ENCODE results near the gene DSTN.
"Not testable (repeated sequence)": the region's sequence is repeated elsewhere in the genome, so short reads cannot be mapped to it uniquely, and the experiment has no call there.

DSTN gene

DNA sequence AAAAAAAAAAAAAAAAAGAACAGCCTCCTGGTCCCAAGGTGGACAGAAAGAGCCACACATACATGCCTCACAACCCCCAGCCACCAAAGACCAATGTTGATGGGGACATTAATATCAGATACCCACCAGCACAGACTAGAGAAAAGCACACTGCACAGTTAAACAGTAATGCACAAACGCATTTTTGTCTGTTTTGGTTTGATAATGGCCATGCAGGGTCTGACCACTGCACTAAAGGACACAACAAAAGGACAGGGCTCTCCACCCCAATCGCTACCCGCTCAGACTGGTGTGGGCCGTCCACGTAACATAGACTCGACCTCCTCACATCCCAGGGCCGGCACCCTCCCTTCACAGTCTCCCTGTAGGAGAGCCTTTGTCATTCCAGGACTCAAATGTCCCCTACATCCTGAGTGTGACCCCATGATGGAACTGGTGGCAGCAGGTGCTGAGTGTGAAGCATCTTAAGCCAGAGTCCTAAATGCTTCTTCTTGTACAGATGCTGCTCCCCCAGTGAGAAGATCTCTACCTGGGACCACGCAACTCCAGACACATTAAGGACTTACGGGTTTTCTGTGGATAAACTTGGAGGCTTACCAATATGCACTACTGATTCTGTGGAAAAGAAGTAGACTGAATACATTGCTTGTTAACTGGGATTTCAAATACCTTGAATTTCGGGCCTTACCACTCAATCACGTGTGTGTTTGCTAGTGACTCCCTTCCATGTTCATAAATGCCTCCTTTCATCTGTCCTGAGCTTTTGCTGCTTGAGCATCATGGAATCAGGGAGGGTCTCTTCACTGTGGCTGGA lies 84.2 kb downstream of the DSTN start:
- no peak for DNase-seq

DNA sequence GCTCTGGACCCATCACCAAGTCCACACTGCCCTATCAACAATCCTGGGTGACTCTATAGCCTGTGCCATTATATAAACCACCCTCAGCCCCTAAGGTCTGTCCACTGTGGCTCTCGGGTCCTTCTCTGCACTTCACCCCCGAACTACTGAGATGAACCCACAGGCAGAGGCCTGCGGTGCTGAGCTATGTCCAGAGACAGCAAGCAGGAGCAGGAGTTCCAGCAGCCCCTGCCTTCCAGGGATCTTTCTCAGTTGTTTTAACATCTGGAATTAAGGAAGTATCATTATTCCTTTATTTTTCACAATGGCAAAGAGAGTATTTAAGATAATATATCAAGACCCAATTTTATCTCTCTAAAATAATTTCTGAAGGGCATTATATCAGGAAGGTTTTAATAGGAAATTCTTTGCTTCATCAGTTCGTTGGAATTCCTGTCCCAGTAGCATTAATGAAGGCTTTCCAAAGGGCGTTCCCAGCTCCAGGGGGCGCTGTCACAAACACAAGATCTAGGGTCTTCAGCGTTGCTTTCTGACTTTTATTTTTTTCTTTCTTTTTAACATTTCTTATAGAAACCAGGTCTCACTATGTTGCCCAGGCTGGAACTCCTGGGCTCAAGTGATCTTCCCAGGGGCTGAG lies 84.9 kb downstream of the DSTN start:
- DNase-seq, result peak in 1 of 2 experiments; percentile 9

DNA sequence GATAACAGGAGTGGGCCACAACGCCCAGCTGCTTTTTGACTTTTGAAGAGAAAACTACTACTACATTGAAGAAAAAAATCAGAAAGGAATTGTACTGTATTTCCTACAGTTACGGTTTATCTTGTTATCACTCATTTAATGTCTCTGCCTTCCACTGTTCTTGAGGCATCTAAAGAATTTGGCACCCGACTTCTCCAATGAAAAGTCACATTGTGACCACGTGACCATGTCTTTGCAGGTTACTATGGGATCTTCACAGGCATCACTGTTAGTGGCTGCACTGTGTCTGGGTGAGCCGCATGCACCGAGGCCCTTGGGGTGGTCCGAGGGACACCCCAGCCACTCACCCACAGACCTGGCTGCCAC lies 85.4 kb downstream of the DSTN start:
- DNase-seq, result no peak

DNA sequence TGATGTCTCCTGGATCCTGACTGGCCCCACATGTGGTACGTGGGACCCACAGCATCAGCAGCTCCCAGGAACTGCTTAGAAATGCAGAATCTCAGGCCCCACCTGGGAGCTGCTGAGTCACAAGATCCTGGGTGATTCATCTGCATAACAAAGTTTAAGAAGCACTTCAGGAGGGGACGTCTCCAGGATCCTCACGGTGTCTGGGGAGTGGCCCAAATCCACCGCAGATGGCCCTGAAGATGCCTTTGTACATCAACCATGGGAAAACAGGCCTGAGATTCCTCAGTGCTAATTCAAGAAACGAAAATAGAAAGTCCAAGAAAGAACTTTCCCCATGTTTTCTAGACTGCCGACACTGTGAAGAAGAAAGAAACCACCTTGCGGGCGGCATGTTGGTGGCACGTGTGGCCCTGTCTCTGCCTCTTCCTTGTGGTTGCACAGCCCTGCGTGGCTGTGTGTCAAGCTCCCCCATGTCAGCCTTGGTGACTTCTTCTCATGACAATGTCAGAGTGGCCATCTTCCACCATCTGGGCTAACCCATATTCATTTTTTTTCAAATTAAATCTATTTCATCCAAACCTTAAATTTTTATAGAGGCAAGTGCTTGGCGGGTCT lies 86.1 kb downstream of the DSTN start:
- DNase-seq, result no peak

DNA sequence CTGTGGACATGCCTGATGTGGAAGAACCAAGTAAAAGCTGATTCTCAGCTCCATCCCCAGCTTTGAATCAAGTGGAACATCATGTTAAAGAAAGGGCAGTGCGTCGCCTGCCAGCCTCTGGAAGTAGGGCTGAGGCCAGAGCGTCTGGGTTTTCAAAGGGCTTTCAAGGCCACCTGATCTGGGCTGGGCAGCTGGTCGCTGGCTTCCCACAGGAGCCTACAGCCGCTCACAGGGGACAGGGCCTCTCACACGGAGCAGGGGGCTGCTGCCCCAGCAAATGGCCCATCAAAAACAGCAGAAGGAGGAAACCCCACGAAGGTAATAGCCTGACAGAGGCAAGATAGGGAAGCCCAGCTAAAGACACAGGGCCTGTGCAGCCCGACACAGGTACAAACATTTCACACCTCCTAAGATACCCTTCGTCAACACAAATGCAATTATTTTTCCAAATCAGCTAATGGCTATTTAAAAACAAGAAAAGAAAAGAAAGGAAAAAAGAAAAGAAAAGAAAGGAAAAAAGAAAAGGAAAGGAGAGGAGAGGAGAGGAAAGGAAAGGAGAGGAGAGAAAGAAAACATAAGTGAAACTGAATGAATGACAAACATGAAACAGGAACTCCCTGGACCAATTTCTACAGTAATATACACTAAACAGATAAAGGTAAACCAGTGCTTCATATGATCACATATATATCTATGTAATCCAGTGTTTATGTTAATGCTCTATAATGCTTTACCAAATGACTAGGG lies 87.4 kb downstream of the DSTN start:
- DNase-seq, result no peak

DNA sequence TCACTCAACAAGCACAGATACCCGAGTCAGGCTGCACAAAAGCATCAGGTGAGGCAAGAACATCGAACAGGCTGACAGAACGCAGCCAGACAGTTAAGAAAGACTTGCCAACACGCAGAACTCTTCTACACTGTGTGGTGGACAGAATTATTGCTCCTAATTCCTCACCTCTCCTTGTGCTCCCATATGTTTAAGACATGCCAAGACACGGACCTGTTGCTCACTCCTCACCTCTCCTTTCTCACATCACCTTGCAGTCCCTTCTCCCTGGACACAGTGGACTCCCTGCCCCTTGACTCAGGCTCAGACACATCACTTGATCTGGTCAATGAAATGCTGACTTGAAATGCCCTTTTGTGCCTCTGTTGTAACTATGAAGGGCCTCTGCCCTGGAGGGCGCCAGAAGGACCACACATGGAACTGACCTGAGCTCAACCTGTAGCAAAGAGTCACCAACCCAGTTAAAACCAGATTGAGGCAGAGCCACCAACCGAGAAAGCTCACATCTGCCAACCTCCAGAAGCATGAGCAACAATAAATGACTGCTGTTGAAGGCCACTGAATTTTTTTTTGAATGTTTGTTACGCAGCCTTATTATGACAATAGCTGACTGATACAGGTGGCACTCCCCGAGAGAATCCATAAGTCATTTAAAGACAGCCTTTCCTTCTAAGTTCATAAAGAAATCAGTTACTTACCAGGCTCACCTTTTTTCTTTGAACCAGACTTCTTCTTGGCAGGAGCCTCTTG lies 88.2 kb downstream of the DSTN start:
- no peak for DNase-seq

DNA sequence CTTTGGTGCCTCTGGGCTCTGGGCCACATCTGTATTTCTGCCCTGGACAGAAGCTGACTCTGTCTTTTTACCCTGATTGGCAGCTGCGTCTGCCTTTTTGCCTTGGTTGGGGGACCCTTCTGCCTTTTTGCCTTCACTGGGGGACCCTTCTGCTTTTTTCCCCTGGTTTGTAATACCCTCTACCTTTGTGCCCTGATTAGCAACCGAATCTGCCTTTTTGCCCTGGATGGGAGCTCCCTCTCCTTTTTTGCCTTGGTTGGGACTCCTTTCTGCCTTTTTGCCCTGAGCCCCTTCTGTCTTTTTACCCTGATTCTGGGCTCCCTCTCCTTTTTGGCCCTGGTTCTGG lies 88.7 kb downstream of the DSTN start:
- DNase-seq, result no peak

DNA sequence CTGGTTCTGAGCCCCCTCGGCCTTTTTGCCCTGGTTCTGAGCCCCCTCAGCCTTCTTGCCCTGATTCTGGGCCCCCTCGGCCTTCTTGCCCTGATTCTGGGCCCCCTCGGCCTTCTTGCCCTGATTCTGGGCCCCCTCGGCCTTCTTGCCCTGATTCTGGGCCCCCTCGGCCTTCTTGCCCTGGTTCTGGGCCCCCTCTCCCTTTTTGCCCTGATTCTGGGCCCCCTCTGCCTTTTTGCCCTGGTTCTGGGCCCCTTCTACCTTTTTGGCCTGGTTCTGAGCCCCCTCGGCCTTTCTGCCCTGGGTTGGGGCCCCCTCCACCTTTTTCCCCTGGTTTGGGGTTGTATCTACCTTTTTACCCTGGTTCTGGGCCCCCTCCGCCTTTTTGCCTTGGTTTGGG lies 89.5 kb downstream of the DSTN start:
- not testable (repeated sequence) for DNase-seq
